Kidney glomerular epithelial cell (primary cell): ENCODE data around the gene RTN4RL2.

Source experiments
- DNase-seq: peaks from one replicate; lab custom pipeline; 2025; lab: John Stamatoyannopoulos, UW

RTN4RL2 gene

DNA sequence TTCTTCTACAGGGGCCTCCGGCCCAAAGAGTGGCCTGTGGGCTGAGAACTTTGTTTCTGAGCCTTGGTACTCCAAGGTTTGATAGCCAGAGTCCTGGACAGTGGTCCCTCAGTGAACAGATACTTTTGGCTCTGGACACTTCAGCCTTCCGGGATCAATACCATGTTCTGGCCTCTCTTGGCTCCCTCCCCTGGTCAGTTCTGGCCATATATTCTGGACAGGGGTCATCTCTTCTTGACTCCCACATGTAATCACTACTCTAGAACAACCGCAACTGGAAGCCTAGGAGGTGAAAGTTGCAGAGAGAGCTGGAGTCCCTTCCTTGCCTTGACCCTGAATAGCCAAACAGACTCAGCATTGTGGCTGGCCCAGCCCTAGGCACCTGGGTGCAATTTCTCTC, 2.3 kb downstream of the RTN4RL2 start:
- DNase-seq: no peak

DNA sequence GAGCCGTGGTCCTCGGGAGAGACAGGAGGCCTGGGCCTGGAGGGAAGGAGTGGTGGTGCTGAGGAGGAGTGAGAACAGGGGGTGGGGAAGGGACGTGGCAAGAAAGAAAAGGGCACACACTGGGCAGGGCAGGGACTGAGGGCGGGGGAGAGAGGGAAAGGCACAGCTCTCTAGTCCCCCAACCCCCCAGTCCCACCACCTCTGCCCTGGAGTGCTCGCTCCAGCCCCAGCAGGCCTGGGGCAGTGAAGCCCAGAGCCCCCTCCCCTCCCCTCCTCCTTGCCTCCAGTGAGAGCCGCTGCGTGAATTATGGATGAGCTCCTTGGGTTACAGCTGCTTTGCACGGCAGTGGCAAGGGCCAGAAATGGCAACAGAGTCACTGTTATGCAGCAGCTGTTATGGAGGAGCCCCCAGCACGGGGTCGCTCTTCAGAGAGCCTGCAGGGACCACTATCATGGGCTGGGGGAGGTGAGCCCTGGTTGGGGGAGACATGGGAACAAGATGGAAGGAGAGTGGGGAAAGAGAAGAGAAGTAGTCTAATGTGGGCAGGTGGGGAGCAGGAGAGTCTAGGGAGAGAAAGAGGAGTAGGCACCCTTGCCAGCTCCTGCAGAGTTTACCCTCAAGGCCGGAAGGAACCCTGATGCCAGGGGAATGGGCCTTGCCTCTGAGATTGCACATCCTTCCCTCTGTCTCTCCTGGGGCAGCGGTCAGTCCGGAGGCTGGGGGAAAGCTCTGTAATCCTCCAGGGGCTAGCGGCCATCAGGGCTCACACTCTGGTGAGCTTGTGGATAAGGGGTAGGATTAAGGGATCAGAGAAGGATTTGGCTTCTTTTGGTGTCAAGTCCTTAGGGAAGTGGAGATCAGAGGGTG, 3.6 kb downstream of the RTN4RL2 start:
- DNase-seq: no peak

- no peak for DNase-seq
These were observed 4.3 kb downstream of the RTN4RL2 start for GRCh38 chr11:57464539-57465181.

DNA sequence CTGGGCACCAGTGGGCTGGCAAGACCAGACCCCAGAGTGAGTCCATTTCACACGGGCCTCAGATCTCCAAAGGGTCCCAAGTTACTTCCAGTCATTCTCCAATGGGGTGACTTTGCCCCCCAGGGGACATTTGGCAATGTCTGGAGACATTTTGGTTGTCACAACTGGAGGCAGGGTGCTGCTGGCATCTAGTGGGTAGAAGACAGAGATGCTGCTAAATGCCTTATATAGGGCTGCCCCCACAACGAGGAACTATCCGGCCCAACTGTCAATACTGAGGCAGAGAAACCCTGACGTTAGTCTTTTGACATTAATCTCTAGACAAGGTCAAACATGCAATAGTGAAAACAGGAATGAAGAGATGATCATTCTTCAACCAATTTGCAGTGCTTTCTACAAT, 6.4 kb downstream of the RTN4RL2 start:
- DNase-seq: no peak

DNA sequence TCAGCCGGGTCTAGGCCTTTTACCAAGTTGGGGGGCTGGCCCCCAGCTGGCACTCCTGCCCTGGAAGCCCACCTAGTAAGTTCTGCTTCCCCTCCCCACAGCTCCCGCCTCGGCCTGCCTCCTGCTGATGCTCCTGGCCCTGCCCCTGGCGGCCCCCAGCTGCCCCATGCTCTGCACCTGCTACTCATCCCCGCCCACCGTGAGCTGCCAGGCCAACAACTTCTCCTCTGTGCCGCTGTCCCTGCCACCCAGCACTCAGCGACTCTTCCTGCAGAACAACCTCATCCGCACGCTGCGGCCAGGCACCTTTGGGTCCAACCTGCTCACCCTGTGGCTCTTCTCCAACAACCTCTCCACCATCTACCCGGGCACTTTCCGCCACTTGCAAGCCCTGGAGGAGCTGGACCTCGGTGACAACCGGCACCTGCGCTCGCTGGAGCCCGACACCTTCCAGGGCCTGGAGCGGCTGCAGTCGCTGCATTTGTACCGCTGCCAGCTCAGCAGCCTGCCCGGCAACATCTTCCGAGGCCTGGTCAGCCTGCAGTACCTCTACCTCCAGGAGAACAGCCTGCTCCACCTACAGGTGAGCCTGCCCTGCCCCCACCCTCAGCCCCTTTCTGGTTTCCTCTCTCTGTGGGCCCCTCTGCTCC, 7.3 kb downstream of the RTN4RL2 start:
- no peak for DNase-seq

GRCh38 chr11:57468276-57468675, 7.9 kb downstream of the RTN4RL2 start:
- DNase-seq: no peak

- DNase-seq: no peak
These were observed 8.9 kb downstream of the RTN4RL2 start for GRCh38 chr11:57469268-57469667.

DNA sequence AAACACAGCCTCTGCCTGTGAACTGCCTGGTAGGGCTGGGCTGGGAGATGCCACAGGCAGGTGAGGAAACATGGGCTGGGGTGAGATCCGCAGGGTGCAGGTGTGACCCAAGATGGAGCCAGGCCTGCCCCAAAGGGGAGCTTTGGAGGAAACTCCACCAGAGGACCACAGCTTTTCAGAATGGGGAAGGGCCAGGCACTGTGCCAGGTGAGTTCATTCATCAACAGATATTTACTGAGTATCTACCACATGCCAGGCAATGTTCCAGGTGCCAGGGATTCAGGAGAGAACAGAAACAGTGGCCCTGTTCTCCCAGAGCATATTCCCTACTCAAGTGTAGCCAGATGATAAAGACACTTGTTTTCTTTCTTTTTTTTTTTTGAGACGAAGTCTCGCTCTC, 11.2 kb downstream of the RTN4RL2 start:
- no peak for DNase-seq

- DNase-seq: no peak
These were observed 13.0 kb downstream of the RTN4RL2 start for GRCh38 chr11:57473285-57473841.

DNA sequence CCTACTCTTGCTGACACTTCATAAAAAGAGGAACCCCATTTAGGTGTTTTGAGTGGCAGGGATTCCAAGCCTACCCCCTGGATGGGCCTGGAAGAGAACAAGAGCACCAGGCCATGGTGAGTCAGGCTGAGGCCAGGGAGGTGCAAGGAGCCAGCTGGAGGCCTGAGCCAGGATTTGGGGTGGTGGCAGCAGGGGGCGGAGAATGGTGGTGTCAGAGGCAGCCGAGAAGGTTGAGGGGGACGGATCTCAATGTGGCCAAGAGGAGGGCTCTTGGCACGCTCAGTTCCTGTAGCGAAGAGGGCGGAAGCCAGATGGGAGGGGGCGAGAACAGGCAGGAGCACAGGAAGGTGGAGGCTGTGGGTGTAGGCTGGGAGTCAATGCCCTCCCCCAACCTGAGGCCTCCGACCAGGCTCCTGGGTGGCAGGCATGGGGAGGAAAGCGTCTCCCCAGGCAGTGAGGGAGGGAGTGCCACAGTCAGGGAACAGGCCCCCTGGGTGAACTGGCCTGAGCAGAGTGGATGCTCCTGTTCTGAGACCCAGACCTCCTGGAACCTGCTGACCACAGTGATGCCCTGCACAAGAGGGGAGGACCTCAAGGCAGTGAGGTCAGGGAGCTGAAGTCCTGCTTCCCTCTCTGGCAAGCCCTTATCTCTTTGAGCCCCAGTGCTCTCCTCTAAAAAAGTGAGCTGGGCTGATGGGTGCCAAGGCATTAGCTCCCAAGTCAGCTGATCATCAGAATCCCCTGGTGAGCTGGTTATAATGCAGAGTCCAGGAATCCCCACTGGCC, 13.9 kb downstream of the RTN4RL2 start:
- no peak for DNase-seq

DNA sequence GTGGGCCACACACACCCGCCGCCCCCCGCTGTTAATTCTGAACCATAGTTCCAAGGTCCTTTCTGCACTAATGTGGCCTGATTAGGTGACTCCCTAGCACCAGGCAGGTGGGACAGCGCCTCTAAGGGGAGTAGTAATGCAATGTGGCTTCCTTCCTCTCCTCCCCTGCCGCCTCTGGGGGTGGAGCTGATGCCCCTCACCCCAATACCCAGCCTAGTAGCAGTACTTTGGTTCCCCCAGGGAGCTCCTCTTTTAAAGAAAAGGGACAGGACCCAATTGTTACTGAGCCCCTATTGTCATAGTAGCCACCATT, 14.4 kb downstream of the RTN4RL2 start:
- no peak for DNase-seq

- no peak for DNase-seq
These were observed 14.9 kb downstream of the RTN4RL2 start for GRCh38 chr11:57475191-57475590.

DNA sequence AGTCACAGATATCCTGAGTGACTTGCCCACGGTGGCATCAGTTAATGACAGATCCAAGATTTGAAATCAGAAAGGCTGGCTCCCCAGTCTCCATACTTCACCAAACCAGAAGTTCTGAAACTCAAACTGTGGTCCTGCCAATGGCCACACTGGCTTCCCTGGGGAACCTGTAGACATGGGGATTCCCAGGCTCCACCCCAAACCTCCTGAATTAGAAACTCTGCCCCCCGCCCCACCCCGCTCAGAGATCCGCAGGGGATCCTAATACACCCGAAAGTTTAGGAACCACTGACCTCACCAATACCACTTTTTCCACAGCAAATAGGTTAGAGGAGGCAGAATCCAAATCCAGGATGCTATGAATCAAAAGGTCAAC, 15.3 kb downstream of the RTN4RL2 start:
- no peak for DNase-seq

DNA sequence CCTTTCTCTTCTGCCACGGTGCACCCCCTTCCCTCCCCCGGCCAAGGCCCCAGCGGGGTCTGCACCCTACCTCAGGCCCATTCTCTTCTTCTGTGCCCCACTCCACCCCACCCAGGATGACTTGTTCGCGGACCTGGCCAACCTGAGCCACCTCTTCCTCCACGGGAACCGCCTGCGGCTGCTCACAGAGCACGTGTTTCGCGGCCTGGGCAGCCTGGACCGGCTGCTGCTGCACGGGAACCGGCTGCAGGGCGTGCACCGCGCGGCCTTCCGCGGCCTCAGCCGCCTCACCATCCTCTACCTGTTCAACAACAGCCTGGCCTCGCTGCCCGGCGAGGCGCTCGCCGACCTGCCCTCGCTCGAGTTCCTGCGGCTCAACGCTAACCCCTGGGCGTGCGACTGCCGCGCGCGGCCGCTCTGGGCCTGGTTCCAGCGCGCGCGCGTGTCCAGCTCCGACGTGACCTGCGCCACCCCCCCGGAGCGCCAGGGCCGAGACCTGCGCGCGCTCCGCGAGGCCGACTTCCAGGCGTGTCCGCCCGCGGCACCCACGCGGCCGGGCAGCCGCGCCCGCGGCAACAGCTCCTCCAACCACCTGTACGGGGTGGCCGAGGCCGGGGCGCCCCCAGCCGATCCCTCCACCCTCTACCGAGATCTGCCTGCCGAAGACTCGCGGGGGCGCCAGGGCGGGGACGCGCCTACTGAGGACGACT, 15.9 kb downstream of the RTN4RL2 start:
- no peak for DNase-seq

DNA sequence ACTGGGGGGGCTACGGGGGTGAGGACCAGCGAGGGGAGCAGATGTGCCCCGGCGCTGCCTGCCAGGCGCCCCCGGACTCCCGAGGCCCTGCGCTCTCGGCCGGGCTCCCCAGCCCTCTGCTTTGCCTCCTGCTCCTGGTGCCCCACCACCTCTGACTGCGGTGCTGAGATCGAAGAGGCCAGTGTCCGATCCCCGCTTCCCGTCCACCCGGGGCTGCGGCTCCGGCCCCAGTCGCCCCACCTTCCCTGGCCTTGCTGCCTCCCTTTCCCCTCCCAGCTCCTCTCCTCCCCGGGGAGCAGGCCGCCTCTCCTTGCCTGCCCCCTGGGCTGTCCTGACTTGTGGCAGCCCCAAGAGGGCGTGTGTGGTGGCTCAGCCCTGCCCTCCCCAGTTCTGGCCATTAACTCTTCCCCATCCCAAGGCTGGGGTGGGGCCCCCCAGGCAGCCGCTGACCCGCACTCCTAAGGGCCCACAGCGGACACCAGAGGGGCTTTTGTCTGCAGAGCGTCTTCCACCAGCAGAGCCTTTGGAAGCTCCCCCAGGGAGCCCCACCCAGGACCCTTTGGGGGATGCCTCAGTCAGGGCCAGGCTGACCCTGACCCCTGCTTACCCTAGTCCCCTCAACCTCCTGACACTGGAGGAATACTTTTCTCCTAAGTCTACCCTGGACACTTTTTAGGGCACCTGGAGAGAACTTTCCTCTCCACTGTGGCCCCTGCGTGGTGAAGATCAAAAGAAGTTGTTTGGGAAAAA, 16.6 kb downstream of the RTN4RL2 start:
- no peak for DNase-seq

DNA sequence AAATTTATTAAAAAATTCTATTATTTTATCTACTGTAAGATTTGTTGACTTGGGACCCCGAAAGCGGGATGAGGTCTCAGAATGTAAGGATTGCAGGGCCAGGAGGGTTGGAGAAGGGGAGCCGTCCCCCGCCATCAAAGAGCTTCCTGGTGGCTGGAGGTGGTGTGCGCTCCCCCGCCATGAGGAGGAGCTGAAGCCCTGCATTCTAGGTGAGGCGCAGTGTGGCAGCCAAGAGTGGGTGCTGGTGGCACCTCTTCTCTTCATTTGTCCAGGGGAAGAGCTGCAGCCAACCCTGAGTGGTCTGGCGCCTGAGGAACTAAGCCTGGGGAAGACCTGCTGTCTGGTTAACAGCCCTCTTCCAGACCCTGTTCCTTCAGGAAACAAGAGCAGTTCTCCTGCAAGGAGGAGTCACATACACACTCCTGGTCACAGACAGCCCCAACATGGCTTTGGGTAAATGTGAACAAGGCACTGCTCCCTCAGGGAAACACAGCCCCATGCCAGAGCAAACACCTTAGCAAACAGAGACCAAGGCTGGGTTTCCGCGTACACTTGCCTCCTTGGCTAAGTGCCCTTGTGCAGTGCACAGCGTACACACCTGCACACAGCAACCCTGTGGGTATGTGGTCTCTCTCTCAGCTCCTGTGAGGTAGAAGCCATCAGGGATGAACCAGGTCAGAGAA, 17.3 kb downstream of the RTN4RL2 start:
- no peak for DNase-seq

DNA sequence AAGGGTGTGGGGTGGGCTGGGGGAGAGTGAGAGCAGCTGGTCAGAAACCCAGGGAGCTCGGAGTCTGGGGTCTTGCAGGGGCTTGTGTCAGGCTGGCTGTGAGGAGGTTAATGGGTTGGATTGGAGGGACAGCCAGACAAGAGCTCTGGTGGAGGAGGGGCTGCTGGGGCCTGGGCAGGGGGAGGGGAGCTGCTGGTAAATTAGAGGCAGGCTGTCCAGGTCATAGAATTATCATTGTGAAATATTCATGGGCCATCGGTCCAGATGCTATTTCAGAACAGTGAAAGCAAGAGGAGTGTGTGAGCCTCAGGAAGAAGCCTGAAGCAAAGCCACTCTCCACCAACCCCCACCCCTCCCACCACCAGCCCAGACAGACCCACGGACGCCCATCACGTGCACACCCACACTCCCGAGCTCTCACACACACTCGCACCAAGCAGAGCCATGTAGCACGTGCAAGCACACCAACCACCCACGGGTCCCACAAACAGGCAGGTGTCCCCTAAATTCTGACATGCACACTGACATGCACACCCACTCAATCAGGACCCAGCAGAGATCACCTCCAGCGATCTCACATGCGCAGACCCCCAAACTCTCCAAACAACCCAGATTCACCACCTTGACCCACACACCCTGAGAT, 18.8 kb downstream of the RTN4RL2 start:
- no peak for DNase-seq

- no peak for DNase-seq
These were observed 19.6 kb downstream of the RTN4RL2 start for GRCh38 chr11:57479911-57480310.

DNA sequence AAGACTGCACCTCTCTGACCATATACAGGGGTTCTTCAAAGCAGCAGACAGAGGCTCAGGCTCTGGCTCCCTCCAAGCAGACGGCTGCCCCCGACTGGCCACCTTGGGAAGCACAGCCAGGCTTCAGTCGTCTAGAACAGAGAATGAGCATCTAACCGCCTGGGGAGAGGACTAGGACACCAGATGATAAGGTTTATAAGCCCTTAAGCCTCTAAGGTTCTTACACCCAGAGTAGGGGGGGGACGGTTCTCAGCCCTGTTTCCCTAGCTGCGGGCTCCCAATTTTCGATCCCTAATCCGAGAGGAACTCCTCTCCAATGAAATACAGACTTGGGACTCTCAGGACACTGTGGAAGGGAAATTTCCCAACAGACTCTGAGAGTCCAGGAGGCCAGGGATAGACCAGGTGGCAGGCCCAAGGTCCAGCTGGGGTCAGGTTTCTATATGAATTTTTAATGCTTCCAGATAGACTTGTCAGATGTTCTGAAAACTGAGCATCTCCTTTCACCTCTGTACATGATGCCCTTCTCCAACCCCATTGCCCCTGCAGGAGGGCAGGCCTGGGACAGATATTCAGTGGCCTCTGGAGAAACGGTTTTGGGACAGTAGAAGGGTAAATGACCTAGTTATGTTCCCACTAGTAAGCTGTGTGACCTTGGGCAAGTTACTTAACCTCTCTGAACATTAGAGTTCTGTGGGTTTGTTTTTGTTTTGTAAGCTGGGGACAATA, 20.2 kb downstream of the RTN4RL2 start:
- peak; percentile 10 for DNase-seq
